Activated CD8-positive, alpha-beta memory T cell treated with anti-CD3 and anti-CD28 coated beads, Interleukin-2, amount 50 U/mL, for 1 hour (primary cell): ENCODE measurements around the gene CFAP99.
"Not testable (repeated sequence)": the region's sequence is repeated elsewhere in the genome, so short reads cannot be mapped to it uniquely, and the experiment has no call there.

Experiments
- DNase-seq: peaks from one replicate; pipeline ENCODE4 v3.0.0-alpha.2; 2020; ENCODE audit errors: extremely low read depth

Gene CFAP99

GRCh38 chr4:2448589-2448988 lies 29.8 kb downstream of the CFAP99 start:
- DNase-seq: no peak

- no peak for DNase-seq
Observed at GRCh38 chr4:2449051-2449450, 30.3 kb downstream of the CFAP99 start.

- DNase-seq: no peak
Observed at GRCh38 chr4:2449511-2450392, 31.0 kb downstream of the CFAP99 start.

GRCh38 chr4:2450394-2451035 lies 31.8 kb downstream of the CFAP99 start:
- no peak for DNase-seq

GRCh38 chr4:2451036-2451520 lies 32.3 kb downstream of the CFAP99 start:
- DNase-seq: no peak

GRCh38 chr4:2451821-2452785 lies 33.3 kb downstream of the CFAP99 start:
- no peak for DNase-seq

- no peak for DNase-seq
Observed at GRCh38 chr4:2457481-2458295, 38.9 kb downstream of the CFAP99 start.

GRCh38 chr4:2458546-2459491 lies 40.1 kb downstream of the CFAP99 start:
- no peak for DNase-seq

- no peak for DNase-seq
Observed at GRCh38 chr4:2459589-2460349, 41.0 kb downstream of the CFAP99 start.

GRCh38 chr4:2461246-2461960 lies 42.6 kb downstream of the CFAP99 start:
- no peak for DNase-seq

- DNase-seq: no peak
Observed at GRCh38 chr4:2462218-2462991, 43.6 kb downstream of the CFAP99 start.

- DNase-seq: no peak
Observed at GRCh38 chr4:2462992-2463762, 44.4 kb downstream of the CFAP99 start.

GRCh38 chr4:2465032-2465431 lies 46.3 kb downstream of the CFAP99 start:
- no peak for DNase-seq

- DNase-seq: not testable (repeated sequence)
Observed at GRCh38 chr4:2465544-2465943, 46.8 kb downstream of the CFAP99 start.

GRCh38 chr4:2468456-2469191 lies 49.9 kb downstream of the CFAP99 start, which contains the start of gene RNF4:
RNF4 (plus strand) TSS chr4:2469106; CDS start chr4:2490494, 21,388 bp downstream.
- peak; percentile 86 for DNase-seq
